NB4 (cell line): ENCODE results near the gene ARL5C.

Experiments used
- DNase-seq: peaks from one replicate; pipeline ENCODE4 v3.0.0; 2010; ENCODE audit warnings: low read depth
- H3K4me3 ChIP-seq: one replicate; pipeline ENCODE4 v1.5.1; 2011; ENCODE audit warnings: mild to moderate bottlenecking, low read depth, low read length, moderate library complexity
- CTCF ChIP-seq: IDR thresholded peaks from one replicate; pipeline ENCODE4 v1.5.1; 2012; ENCODE audit warnings: low read depth, low read length
- MAX ChIP-seq: IDR thresholded peaks from 2 replicates; pipeline ENCODE4 v1.6.1; 2011; ENCODE audit warnings: low read depth, low read length
- MYC ChIP-seq: IDR thresholded peaks from 2 replicates; pipeline ENCODE4 v1.6.1; 2011; ENCODE audit warnings: low read depth, low read length
- POLR2A ChIP-seq: IDR thresholded peaks from 2 replicates; pipeline ENCODE4 v1.6.1; 2011; ENCODE audit warnings: mild to moderate bottlenecking; ENCODE audit not compliant: insufficient read length; ENCODE audit errors: extremely low read depth

The ARL5C gene

GRCh38 chr17:39165841-39166349 lies at the start of gene ARL5C:
TSS of gene ARL5C (minus strand) at chr17:39166161. CDS start at chr17:39165760, 401 bp downstream.
- H3K4me3 ChIP-seq: peak within 1 kb of the TSS; percentile 13
- no peak for TF ChIP-seq POLR2A
- no peak for TF ChIP-seq MYC
- TF ChIP-seq MAX: no peak
- TF ChIP-seq CTCF: no peak
- no peak for DNase-seq

- peak; percentile 79 for DNase-seq
- no peak overlapping the region for H3K4me3 ChIP-seq
- TF ChIP-seq MAX (no peak), CTCF (no peak), MYC (no peak), POLR2A (no peak)
Observed at GRCh38 chr17:39213852-39214251, 47.9 kb upstream of the ARL5C start.

GRCh38 chr17:39212841-39213480 lies 47.0 kb upstream of the ARL5C start:
- H3K4me3 ChIP-seq: no peak overlapping the region
- DNase-seq: no peak
- TF ChIP-seq MYC: no peak
- no peak for TF ChIP-seq MAX

GRCh38 chr17:39212195-39212810 lies 46.3 kb upstream of the ARL5C start:
- TF ChIP-seq POLR2A: no peak
- TF ChIP-seq CTCF: no peak
- no peak for TF ChIP-seq MYC
- TF ChIP-seq MAX: no peak
- H3K4me3 ChIP-seq: no peak overlapping the region
- no peak for DNase-seq

- H3K4me3 ChIP-seq: no peak overlapping the region
- DNase-seq: no peak
- TF ChIP-seq CTCF (no peak), POLR2A (no peak), MAX (no peak), MYC (no peak)
Observed at GRCh38 chr17:39210093-39210434, 44.1 kb upstream of the ARL5C start.

GRCh38 chr17:39209317-39210092 lies 43.5 kb upstream of the ARL5C start:
- no peak overlapping the region for H3K4me3 ChIP-seq
- DNase-seq: peak; percentile 75

More at GRCh38 chr17:39209317-39210092, 43.5 kb upstream of the ARL5C start:
- TF ChIP-seq CTCF (no peak), MYC (no peak), POLR2A (no peak), MAX (no peak)
